Measurements from ENCODE around the gene USP36. TPM values are rescaled to one million over a fixed set of nuclear protein-coding genes. Genes with fewer than 3 reads are reported as not detected.

Gene USP36
- total RNA-seq, 1 donor from 2014 or later, result 58.6 TPM

- peak overlapping the region; percentile 28 for H3K4me3 ChIP-seq
- no peaks in the 10 kb centered on the region for H3K9me3 ChIP-seq
- TF ChIP-seq, protein P1, sequence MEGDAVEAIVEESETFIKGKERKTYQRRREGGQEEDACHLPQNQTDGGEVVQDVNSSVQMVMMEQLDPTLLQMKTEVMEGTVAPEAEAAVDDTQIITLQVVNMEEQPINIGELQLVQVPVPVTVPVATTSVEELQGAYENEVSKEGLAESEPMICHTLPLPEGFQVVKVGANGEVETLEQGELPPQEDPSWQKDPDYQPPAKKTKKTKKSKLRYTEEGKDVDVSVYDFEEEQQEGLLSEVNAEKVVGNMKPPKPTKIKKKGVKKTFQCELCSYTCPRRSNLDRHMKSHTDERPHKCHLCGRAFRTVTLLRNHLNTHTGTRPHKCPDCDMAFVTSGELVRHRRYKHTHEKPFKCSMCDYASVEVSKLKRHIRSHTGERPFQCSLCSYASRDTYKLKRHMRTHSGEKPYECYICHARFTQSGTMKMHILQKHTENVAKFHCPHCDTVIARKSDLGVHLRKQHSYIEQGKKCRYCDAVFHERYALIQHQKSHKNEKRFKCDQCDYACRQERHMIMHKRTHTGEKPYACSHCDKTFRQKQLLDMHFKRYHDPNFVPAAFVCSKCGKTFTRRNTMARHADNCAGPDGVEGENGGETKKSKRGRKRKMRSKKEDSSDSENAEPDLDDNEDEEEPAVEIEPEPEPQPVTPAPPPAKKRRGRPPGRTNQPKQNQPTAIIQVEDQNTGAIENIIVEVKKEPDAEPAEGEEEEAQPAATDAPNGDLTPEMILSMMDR (IDR thresholded peaks at IDR 0.05), result peak; percentile 92
- intact Hi-C loops (cut with DNase I), result loop anchor here (10.0 kb wide), 1 partner anchor 99 kb away; no protein-coding TSS in a partner anchor
- H3K4me1 ChIP-seq, result peaks cover 21% of the 10 kb centered on the region
- H3K27ac ChIP-seq, result no peak overlapping the region
- H3K36me3 ChIP-seq, result peaks cover 46% of the 10 kb centered on the region
- H3K27me3 ChIP-seq (ENCODE audit: low read depth), result no peaks in the 10 kb centered on the region
- DNase-seq (peak; percentile 80), ATAC-seq (peak; percentile 80 to 87)
These were observed 25.2 kb upstream of the USP36 start for GRCh38 chr17:78865682-78866390.

DNA sequence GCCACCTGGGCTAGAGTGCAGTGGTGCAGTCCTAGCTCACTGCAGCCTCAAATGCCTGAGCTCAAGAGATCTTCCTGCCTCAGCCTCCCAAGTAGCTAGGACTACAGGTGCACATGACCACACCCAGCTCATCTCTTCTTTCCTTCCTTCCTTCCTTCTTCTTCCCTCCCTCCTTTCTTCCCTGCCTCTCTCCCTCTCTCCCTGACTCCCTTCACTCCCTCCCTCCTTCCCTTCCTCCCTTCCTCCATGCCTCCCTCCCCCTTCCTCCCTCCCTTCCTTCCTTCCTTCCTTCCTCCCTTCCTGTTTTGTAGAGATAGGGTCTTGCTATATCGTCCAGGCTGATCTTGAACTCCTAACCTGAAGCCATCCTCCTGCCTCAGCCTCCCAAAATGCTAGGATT is 23.5 kb upstream of the USP36 start:
- Histone ChIP-seq H3K4me1 (peaks cover 21% of the 10 kb centered on the region), H3K27ac (no peak overlapping the region), H3K9me3 (no peaks in the 10 kb centered on the region), H3K36me3 (peaks cover 32% of the 10 kb centered on the region), H3K4me3 (no peak overlapping the region), H3K27me3 (ENCODE audit: low read depth) (no peaks in the 10 kb centered on the region)
- TF ChIP-seq, protein P1 (IDR thresholded peaks at IDR 0.05), result no peak
- intact Hi-C loops (cut with DNase I), result loop anchor here (10.0 kb wide), 1 partner anchor 101 kb away; no protein-coding TSS in a partner anchor
- DNase-seq (no peak), ATAC-seq (no peak)

DNA sequence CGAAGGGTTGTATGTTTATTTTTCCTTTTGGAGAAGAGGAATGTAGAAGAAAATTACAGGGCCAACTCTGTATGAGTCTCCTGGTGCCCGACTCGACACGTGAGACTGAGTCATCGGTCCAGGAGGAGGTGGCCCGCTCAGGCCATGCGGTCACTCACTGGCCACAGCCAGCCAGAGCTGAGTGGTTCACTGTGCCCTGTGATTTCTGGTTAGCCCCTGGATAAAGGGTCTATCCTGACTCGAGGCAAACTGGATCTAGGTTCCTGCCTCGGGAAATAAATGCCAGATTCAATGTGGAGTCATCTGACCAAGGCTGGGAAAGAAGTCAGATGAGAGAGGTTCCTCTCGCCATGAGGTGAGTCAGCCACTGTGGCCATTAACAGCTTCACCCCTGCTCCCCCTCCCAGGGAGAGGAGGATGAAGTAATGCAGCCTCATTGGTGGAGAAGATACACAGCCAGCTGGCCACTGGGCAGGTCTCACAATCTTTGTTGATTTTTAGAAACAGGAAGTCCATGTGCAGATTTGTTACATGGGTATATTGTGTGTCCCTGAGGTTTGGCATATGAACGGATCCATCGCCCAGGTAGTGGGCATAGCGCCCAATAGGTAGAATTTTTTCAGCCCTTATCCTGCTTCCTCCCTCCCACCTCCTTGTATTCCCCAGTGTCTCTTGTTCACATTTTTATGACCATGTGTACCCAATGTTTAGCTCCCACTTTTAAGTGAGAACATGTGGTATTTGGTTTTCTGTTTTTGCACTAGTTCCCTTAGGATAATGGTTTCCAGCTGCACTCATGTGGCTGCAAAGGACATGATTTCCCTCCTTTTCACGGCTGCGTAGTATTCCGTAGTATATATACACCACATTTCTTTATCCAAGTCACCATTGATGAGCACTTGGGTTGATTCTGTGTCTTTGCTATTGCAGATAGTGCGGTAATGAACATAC is 21.7 kb upstream of the USP36 start:
- Histone ChIP-seq H3K4me1 (peaks cover 21% of the 10 kb centered on the region), H3K27me3 (ENCODE audit: low read depth) (no peaks in the 10 kb centered on the region), H3K9me3 (no peaks in the 10 kb centered on the region), H3K4me3 (no peak overlapping the region), H3K27ac (peak overlapping the region; percentile 61), H3K36me3 (peaks cover 21% of the 10 kb centered on the region)
- peak; percentile 74 for DNase-seq
- TF ChIP-seq, protein P1 (IDR thresholded peaks at IDR 0.05), result no peak
- intact Hi-C loops (cut with DNase I), result loop anchor here (10.0 kb wide), 1 partner anchor 102 kb away; no protein-coding TSS in a partner anchor
- ATAC-seq, result peak; percentile 84 to 91

- no peak for ATAC-seq
These were observed 20.6 kb upstream of the USP36 start for GRCh38 chr17:78861229-78861628.

DNA sequence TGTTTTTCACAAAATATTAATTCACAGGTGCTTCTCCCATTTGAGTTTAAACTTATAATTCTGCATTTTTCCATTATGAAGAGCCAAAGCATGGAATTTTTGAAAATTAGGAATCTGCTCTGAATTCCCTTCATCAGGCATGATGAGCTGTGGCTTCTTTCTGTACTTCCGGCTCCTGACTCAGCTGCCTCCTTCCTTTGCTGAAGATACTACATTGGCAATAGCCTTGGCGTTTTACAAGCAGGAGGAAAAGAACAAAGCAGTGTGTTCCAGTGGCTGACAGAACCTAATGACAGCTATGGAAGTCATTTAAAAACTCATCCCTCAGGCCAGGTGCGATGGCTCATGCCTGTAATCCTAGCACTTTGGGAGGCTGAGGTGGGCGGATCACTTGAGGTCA is 18.4 kb upstream of the USP36 start:
- ATAC-seq, result no peak
- intact Hi-C loops (cut with DNase I), result no loop called here
- peaks cover 40% of the 10 kb centered on the region for H3K36me3 ChIP-seq

More at GRCh38 chr17:78861229-78861628, 20.6 kb upstream of the USP36 start:
- Histone ChIP-seq H3K4me3 (no peak overlapping the region), H3K36me3 (peaks cover 31% of the 10 kb centered on the region), H3K27me3 (ENCODE audit: low read depth) (no peaks in the 10 kb centered on the region), H3K9me3 (no peaks in the 10 kb centered on the region), H3K4me1 (peaks cover 19% of the 10 kb centered on the region), H3K27ac (no peak overlapping the region)
- intact Hi-C loops (cut with DNase I), result loop anchor here (10.0 kb wide), 1 partner anchor 104 kb away; no protein-coding TSS in a partner anchor
- TF ChIP-seq, protein P1 (IDR thresholded peaks at IDR 0.05), result no peak
- no peak for DNase-seq

More for the DNA sequence above, 18.4 kb upstream of the USP36 start:
- no peaks in the 10 kb centered on the region for H3K27me3 ChIP-seq (ENCODE audit: low read depth)
- peaks cover 10% of the 10 kb centered on the region for H3K4me1 ChIP-seq
- H3K4me3 ChIP-seq, result no peak overlapping the region
- no peaks in the 10 kb centered on the region for H3K9me3 ChIP-seq
- TF ChIP-seq, protein P1 (IDR thresholded peaks at IDR 0.05), result no peak
- no peak for DNase-seq
- H3K27ac ChIP-seq, result no peak overlapping the region

Data from lower lobe of right lung (tissue), 2 donors.